Erythroblast (primary cell): ENCODE results near the gene IL16.

Experiments
- GATA1 ChIP-seq: IDR thresholded peaks from 2 replicates; pipeline ENCODE4 v1.6.1; 2011; ENCODE audit warnings: low read depth, mild to moderate bottlenecking, control low read depth, low read length, moderate library complexity
- POLR2A ChIP-seq: IDR thresholded peaks from 2 replicates; pipeline ENCODE4 v1.6.1; 2011; ENCODE audit warnings: mild to moderate bottlenecking, low read length

- no peak for TF ChIP-seq POLR2A
- TF ChIP-seq GATA1, result no peak
Observed at GRCh38 chr15:81171286-81171685, 25.4 kb upstream of the IL16 start.
